ENCODE measurements around the gene GFRA1. TPM values are rescaled to one million over a fixed set of nuclear protein-coding genes. Genes with fewer than 3 reads are reported as not detected.

The GFRA1 gene
- polyA plus RNA-seq, 1 donor (not counting 4 experiments of a cell fraction or from before 2014, with no cell fraction given) = not detected

DNA sequence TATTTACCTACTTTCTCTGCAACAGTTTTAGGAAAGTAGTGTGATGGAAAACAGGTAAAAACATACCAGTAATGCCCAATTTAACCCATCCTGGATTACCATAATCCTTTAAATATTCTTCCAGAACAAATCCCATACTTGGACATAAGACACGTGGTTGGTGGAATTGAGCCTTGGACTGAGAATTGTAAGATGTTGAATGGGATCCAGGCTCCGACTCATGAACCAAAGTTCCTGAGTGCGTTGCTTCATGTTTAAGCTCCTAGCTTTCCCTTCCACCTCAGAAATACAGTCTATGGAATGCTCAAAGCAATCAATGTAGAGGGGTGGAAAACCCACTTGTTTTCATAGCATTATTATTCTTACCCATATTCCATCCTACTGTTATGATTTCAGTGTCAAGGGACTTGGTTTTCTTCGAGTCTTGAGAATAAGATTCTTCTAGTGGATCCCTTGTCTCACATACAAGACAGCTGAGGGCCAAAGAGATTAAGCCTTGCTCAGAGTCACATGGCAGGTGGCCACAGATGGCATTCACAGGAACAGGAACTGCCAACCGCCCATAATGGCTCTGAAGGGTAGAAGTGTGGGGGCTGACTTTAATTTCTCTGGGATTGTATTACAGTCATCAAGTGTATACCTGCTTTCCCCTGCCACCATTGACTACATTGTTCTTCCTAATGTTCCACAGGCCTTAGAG lies 171.2 kb downstream of the GFRA1 start:
- dilution Hi-C loops (cut with MboI; ENCODE audit: extremely low pct_ligation_motif_present, low sequenced_read_pairs) = no loop called here

DNA sequence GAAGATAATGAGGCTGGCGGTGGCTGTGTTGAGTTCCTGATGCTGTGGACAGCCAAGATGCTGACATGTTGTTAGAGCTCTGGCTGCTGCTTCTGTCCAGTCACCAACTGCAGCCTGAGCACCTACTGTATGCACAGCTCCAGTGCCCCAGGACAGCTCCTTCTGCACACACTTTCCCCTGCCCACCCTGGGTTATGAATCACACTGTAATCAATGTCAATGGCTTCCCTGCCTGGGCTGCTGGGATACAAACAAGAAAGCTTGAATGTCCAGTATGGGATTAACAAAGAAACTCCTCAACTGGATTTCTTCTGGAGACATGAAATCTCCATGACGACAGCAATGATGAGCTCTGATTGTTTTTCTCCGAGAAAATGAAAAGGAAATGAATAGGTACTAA lies 172.0 kb downstream of the GFRA1 start:
- H3K4me3 ChIP-seq (ENCODE audit: control insufficient read depth in 2 of 3, extremely low read depth in 1 of 3, insufficient read depth in 2 of 3, low read depth in 1 of 3, low read length in 3 of 3) = no peak overlapping the region
- dilution Hi-C loops (cut with MboI; ENCODE audit: extremely low pct_ligation_motif_present, low sequenced_read_pairs) = no loop called here
- no peak overlapping the region for H3K9ac ChIP-seq (ENCODE audit: control insufficient read depth, extremely low read depth, insufficient read depth, low read length)
- H4K20me1 ChIP-seq (ENCODE audit: control insufficient read depth, extremely low read depth, insufficient read depth, low read length) = no peaks in the 10 kb centered on the region
- TF ChIP-seq, protein P1, sequence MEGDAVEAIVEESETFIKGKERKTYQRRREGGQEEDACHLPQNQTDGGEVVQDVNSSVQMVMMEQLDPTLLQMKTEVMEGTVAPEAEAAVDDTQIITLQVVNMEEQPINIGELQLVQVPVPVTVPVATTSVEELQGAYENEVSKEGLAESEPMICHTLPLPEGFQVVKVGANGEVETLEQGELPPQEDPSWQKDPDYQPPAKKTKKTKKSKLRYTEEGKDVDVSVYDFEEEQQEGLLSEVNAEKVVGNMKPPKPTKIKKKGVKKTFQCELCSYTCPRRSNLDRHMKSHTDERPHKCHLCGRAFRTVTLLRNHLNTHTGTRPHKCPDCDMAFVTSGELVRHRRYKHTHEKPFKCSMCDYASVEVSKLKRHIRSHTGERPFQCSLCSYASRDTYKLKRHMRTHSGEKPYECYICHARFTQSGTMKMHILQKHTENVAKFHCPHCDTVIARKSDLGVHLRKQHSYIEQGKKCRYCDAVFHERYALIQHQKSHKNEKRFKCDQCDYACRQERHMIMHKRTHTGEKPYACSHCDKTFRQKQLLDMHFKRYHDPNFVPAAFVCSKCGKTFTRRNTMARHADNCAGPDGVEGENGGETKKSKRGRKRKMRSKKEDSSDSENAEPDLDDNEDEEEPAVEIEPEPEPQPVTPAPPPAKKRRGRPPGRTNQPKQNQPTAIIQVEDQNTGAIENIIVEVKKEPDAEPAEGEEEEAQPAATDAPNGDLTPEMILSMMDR (optimal IDR thresholded peaks at IDR 0.05 in 1 of 3, IDR thresholded peaks at IDR 0.05 in 1 of 3, conservative IDR thresholded peaks at IDR 0.05 in 1 of 3; ENCODE audit: extremely low read depth in 1 of 3, insufficient read depth in 2 of 3, low read length in 3 of 3) = no peak
- TF ChIP-seq EZH2 (IDR thresholded peaks at IDR 0.05; ENCODE audit: low read length) = no peak
- no peaks in the 10 kb centered on the region for H3K79me2 ChIP-seq (ENCODE audit: control insufficient read depth, insufficient read depth, low read length)
- no peak for FAIRE-seq
- DNase-seq (ENCODE audit: low read depth, low spot score) = no peak
- no peak overlapping the region for H3K4me2 ChIP-seq (ENCODE audit: control insufficient read depth, extremely low read depth, insufficient read depth, low read depth, low read length)
- no peaks in the 10 kb centered on the region for H3K9me3 ChIP-seq (ENCODE audit: control insufficient read depth, low read depth, low read length)
- H3K4me1 ChIP-seq (ENCODE audit: control insufficient read depth, extremely low read depth, insufficient read depth, low read length) = no peaks in the 10 kb centered on the region
- no peaks in the 10 kb centered on the region for H3K27me3 ChIP-seq (ENCODE audit: control insufficient read depth, extremely low read depth, insufficient read depth, low read length)
- H3K9me1 ChIP-seq (ENCODE audit: control insufficient read depth, extremely low read depth, insufficient read depth, low read length) = no peaks in the 10 kb centered on the region
- H2AFZ ChIP-seq (ENCODE audit: control insufficient read depth, low read length) = no peak overlapping the region
- no peaks in the 10 kb centered on the region for H3K36me3 ChIP-seq (ENCODE audit: control insufficient read depth in 2 of 2, extremely low read depth in 1 of 2, insufficient read depth in 2 of 2, low read length in 2 of 2)
- no peak overlapping the region for H3K27ac ChIP-seq (ENCODE audit: control insufficient read depth, insufficient read depth, low read length)

More for the DNA sequence above, 171.2 kb downstream of the GFRA1 start:
- no peak for FAIRE-seq
- no peak overlapping the region for H3K4me3 ChIP-seq (ENCODE audit: control insufficient read depth in 2 of 3, extremely low read depth in 1 of 3, insufficient read depth in 2 of 3, low read depth in 1 of 3, low read length in 3 of 3)
- no peaks in the 10 kb centered on the region for H4K20me1 ChIP-seq (ENCODE audit: control insufficient read depth, extremely low read depth, insufficient read depth, low read length)
- H3K4me2 ChIP-seq (ENCODE audit: control insufficient read depth, extremely low read depth, insufficient read depth, low read depth, low read length) = no peak overlapping the region
- no peaks in the 10 kb centered on the region for H3K9me1 ChIP-seq (ENCODE audit: control insufficient read depth, extremely low read depth, insufficient read depth, low read length)
- no peak overlapping the region for H2AFZ ChIP-seq (ENCODE audit: control insufficient read depth, low read length)
- no peaks in the 10 kb centered on the region for H3K9me3 ChIP-seq (ENCODE audit: control insufficient read depth, low read depth, low read length)
- no peak for DNase-seq (ENCODE audit: low read depth, low spot score)
- TF ChIP-seq, protein P1 (optimal IDR thresholded peaks at IDR 0.05 in 1 of 3, IDR thresholded peaks at IDR 0.05 in 1 of 3, conservative IDR thresholded peaks at IDR 0.05 in 1 of 3; ENCODE audit: extremely low read depth in 1 of 3, insufficient read depth in 2 of 3, low read length in 3 of 3) = no peak
- TF ChIP-seq EZH2 (IDR thresholded peaks at IDR 0.05; ENCODE audit: low read length) = no peak
- H3K9ac ChIP-seq (ENCODE audit: control insufficient read depth, extremely low read depth, insufficient read depth, low read length) = no peak overlapping the region
- no peaks in the 10 kb centered on the region for H3K4me1 ChIP-seq (ENCODE audit: control insufficient read depth, extremely low read depth, insufficient read depth, low read length)
- no peaks in the 10 kb centered on the region for H3K79me2 ChIP-seq (ENCODE audit: control insufficient read depth, insufficient read depth, low read length)
- H3K27me3 ChIP-seq (ENCODE audit: control insufficient read depth, extremely low read depth, insufficient read depth, low read length) = no peaks in the 10 kb centered on the region
- H3K27ac ChIP-seq (ENCODE audit: control insufficient read depth, insufficient read depth, low read length) = no peak overlapping the region
- H3K36me3 ChIP-seq (ENCODE audit: control insufficient read depth in 2 of 2, extremely low read depth in 1 of 2, insufficient read depth in 2 of 2, low read length in 2 of 2) = no peaks in the 10 kb centered on the region
